Activated CD4-positive, alpha-beta memory T cell treated with anti-CD3 and anti-CD28 coated beads for 36 hours (primary cell): ENCODE data around the gene CEP295NL. TPM values are rescaled to one million over a fixed set of nuclear protein-coding genes. Genes with fewer than 3 reads are reported as not detected.
A peak's percentile ranks its signal among the peaks of the same experiment; 100 is the strongest.

Source experiments
- CTCF ChIA-PET: fragments of 350-600 bp; sonication (Branson Sonifier 250); formaldehyde crosslinking; loops from one replicate; lab custom pipeline; 2021; ENCODE audit warnings: antibody characterized with exemption, inconsistent platforms; lab: Charles Lee
- POLR2A ChIA-PET: fragments of 350-600 bp; sonication (Branson Sonifier 250); formaldehyde crosslinking; loops from one replicate; lab custom pipeline; 2021; ENCODE audit warnings: antibody characterized with exemption; lab: Charles Lee
- DNase-seq: peaks from one replicate; pipeline ENCODE4 v3.0.0-alpha.2; 2020
- H3K27ac Mint-ChIP-seq: one replicate; pipeline ENCODE4 v1.8.0; 2021; ENCODE audit warnings: mixed read lengths
- H3K27me3 Mint-ChIP-seq: one replicate; pipeline ENCODE4 v1.8.0; 2021; ENCODE audit warnings: mixed read lengths
- H3K36me3 Mint-ChIP-seq: one replicate; pipeline ENCODE4 v1.8.0; 2021; ENCODE audit warnings: mixed read lengths
- H3K4me1 Mint-ChIP-seq: one replicate; pipeline ENCODE4 v1.8.0; 2021; ENCODE audit warnings: low read depth, mixed read lengths
- H3K4me3 Mint-ChIP-seq: one replicate; pipeline ENCODE4 v1.8.0; 2021; ENCODE audit warnings: mild to moderate bottlenecking, mixed read lengths
- H3K9me3 Mint-ChIP-seq: one replicate; pipeline ENCODE4 v1.8.0; 2021; ENCODE audit warnings: mixed read lengths
- intact Hi-C: fragments of 100-400 bp; cut with micrococcal nuclease; formaldehyde crosslinking; loops from one replicate; pipeline ENCODE4 v1.15.1; 2023
- total RNA-seq, 2 experiments: library from RNA; stranded (reverse); gene quantifications; one replicate each; pipeline ENCODE4 v1.2.3, GENCODE V29; 2021

CEP295NL gene
- total RNA-seq, 2 experiments from 2014 or later: not detected

- no peak overlapping the region for H3K4me3 Mint-ChIP-seq
- H3K9me3 Mint-ChIP-seq: no peaks in the 10 kb centered on the region
- POLR2A ChIA-PET: no interaction called here
- no peaks in the 10 kb centered on the region for H3K36me3 Mint-ChIP-seq
- no peak overlapping the region for H3K27ac Mint-ChIP-seq
- H3K4me1 Mint-ChIP-seq: peaks cover 11% of the 10 kb centered on the region
- DNase-seq: no peak
- no peaks in the 10 kb centered on the region for H3K27me3 Mint-ChIP-seq
- CTCF ChIA-PET: interaction anchor here (1.2 to 2.1 kb wide), 2 partner anchors 19 to 125 kb away, joined by 4 read pairs; no protein-coding TSS in a partner anchor
- intact Hi-C loops: loop anchor here (10.0 kb wide), 1 partner anchor 402 kb away; no protein-coding TSS in a partner anchor
Measured at GRCh38 chr17:78847052-78847451, 55.9 kb downstream of the CEP295NL start.

DNA sequence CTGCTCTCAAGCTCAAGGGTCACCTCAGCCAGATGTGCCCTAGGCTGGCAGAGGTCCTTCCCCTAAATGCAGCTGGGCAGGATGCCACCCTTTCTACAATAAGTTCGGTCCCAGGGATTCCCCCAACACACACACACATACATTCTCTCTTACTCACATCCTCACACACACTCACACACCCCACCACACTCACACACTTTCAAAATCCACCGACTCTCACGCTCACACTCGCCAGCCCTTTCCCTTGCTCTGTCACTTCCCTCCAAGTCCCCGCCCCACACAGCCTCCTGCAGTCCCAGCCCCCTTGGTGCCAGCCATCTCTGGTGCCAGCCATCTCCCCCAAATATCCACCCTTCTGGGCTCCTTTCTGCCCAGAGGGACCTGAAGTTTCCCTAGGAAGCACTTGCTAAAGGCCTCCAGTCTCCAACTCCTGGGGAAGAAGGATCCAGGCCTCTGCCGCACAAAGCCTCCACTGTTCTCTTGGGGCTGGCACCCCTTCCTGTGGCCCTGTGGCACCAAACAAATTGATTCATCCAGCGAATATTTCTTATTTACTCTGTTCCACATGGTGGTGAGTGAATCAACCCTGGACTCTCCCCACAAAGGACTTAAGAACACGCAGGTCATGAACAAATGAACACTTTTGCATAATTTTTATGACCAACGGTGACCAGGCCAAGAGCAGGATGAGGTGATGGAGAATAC is 58.5 kb downstream of the CEP295NL start:
- Mint-ChIP-seq H3K27ac (no peak overlapping the region), H3K4me1 (peaks cover 17% of the 10 kb centered on the region), H3K9me3 (no peaks in the 10 kb centered on the region), H3K27me3 (no peaks in the 10 kb centered on the region), H3K4me3 (no peak overlapping the region), H3K36me3 (peaks cover 2% of the 10 kb centered on the region)
- ChIA-PET POLR2A (no interaction called here), CTCF (interaction anchor here (1.1 to 3.4 kb wide), 4 partner anchors 21 to 347 kb away, joined by 3 to 13 read pairs (median 8); no protein-coding TSS in a partner anchor)
- intact Hi-C loops: loop anchor here (5.0 to 10.0 kb wide), 3 partner anchors 37 to 400 kb away; no protein-coding TSS in a partner anchor
- DNase-seq: peak; percentile 54

DNA sequence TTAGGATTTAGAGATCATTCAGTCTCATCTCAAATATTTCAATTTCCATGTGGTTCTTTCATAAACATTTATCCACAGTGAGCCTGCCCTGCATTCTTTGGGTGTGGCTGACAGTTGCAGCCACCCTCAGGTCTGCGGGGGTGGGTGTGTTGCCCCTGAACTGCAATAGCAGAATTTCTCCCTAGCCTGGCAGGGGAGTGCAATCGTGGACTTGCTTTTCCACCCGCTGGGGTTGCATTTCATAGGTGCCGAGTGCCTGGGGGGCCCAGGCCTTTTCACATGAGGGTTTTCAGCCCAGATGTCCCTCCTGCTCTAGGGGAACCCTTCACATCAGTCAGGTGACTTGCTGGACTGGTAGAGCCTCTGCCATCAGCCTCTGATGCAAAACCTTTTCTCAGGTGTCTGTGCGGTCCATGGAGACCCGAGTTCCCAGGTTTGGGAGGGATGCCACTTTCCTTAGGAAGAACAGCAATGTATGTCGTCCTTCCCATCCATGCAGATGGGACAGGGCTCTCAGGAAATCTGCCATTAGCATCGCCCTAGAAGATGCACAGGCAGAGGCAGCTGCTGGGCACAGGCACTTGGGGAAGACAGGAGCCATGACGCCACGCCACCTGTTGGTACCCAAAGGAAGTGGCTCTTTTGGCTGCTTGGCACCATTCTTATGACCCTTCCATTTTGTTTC is 60.0 kb downstream of the CEP295NL start:
- no peak overlapping the region for H3K4me3 Mint-ChIP-seq
- intact Hi-C loops: loop anchor here (5.0 to 10.0 kb wide), 3 partner anchors 36 to 398 kb away; no protein-coding TSS in a partner anchor
- POLR2A ChIA-PET: no interaction called here

GRCh38 chr17:78840780-78841611 is 62.0 kb downstream of the CEP295NL start, which contains the start of gene USP36:
TSS of gene USP36 (minus strand) at chr17:78840814. CDS start at chr17:78836363, 4,451 bp downstream.
- peaks cover 27% of the 10 kb centered on the region for H3K36me3 Mint-ChIP-seq

More for the DNA sequence above, 60.0 kb downstream of the CEP295NL start:
- Mint-ChIP-seq H3K4me1 (peaks cover 30% of the 10 kb centered on the region), H3K27ac (peak overlapping the region; percentile 54), H3K27me3 (no peaks in the 10 kb centered on the region), H3K36me3 (peaks cover 10% of the 10 kb centered on the region), H3K9me3 (no peaks in the 10 kb centered on the region)
- CTCF ChIA-PET: interaction anchor here (0.6 to 3.4 kb wide), 11 partner anchors 9 to 346 kb away, joined by 3 to 13 read pairs (median 4); no protein-coding TSS in a partner anchor
- peak; percentile 75 for DNase-seq

More at GRCh38 chr17:78840780-78841611, 62.0 kb downstream of the CEP295NL start, which contains the start of gene USP36:
- Mint-ChIP-seq H3K4me3 (peak within 1 kb of the TSS; percentile 84), H3K27me3 (no peaks in the 10 kb centered on the region), H3K4me1 (peaks cover 46% of the 10 kb centered on the region), H3K27ac (peak within 1 kb of the TSS; percentile 89), H3K9me3 (no peaks in the 10 kb centered on the region)
- peak; percentile 100 for DNase-seq
- ChIA-PET POLR2A (interaction anchor here (0.7 to 2.2 kb wide), 3 partner anchors 20 to 106 kb away, joined by 3 to 6 read pairs (median 3); no protein-coding TSS in a partner anchor), CTCF (interaction anchor here (0.6 to 3.4 kb wide), 4 partner anchors 25 to 344 kb away, joined by 3 to 13 read pairs (median 8); no protein-coding TSS in a partner anchor)
- intact Hi-C loops: loop anchor here (1.0 to 10.0 kb wide), 5 partner anchors 34 to 485 kb away; partner anchors contain the start of gene CYTH1

Other genes starting within 250 kb of the CEP295NL start
- 100 to 1,000 TPM; 184 to 204 TPM for gene CYTH1, start 120.9 kb downstream of the CEP295NL start, total RNA-seq
- gene USP36, start 62.4 kb downstream of the CEP295NL start, total RNA-seq: 10 to 100 TPM; 71.2 to 74.3 TPM
- 1 to 10 TPM; 1.1 TPM for gene TIMP2, start 22.2 kb upstream of the CEP295NL start, total RNA-seq
- 10 to 100 TPM; 48.0 to 49.5 TPM for gene LGALS3BP, start 76.7 kb upstream of the CEP295NL start, total RNA-seq
- gene CANT1, start 106.6 kb upstream of the CEP295NL start, total RNA-seq: 10 to 100 TPM; 63.3 to 65.4 TPM
- under 1 TPM; 0.31 to 0.38 TPM for gene C1QTNF1, start 121.0 kb upstream of the CEP295NL start, total RNA-seq
- 10 to 100 TPM; 42.5 to 43.4 TPM for gene ENGASE, start 171.6 kb upstream of the CEP295NL start, total RNA-seq